GM18505 (cell line): ENCODE measurements around the gene TOB2.
"Not testable (repeated sequence)": the region's sequence is repeated elsewhere in the genome, so short reads cannot be mapped to it uniquely, and the experiment has no call there.

ENCODE experiments used
- ATAC-seq: cut with Tn5 transposase; IDR thresholded peaks from one replicate; pipeline ENCODE4 v1.9.1; 2021; ENCODE audit not compliant: unreplicated experiment
- POLR2A ChIP-seq: IDR thresholded peaks from 4 replicates; pipeline ENCODE4 v1.6.1; 2011; ENCODE audit warnings: borderline replicate concordance; ENCODE audit not compliant: insufficient read depth, insufficient read length; ENCODE audit errors: extremely low read depth

The TOB2 gene

GRCh38 chr22:41478473-41478872, 31.9 kb upstream of the TOB2 start:
- ATAC-seq, result no peak
- TF ChIP-seq POLR2A, result no peak

- ATAC-seq, result no peak
- TF ChIP-seq POLR2A, result no peak
These were observed 28.4 kb upstream of the TOB2 start for GRCh38 chr22:41474872-41475451.

GRCh38 chr22:41471568-41471967, 25.0 kb upstream of the TOB2 start:
- TF ChIP-seq POLR2A, result no peak
- no peak for ATAC-seq

GRCh38 chr22:41470886-41471285, 24.3 kb upstream of the TOB2 start:
- ATAC-seq, result no peak
- no peak for TF ChIP-seq POLR2A

- peak; percentile 8 for ATAC-seq
- no peak for TF ChIP-seq POLR2A
These were observed 22.7 kb upstream of the TOB2 start for GRCh38 chr22:41469218-41469851.

- peak; percentile 87 for ATAC-seq
- peak; percentile 68 for TF ChIP-seq POLR2A
These were observed 22.0 kb upstream of the TOB2 start, which contains the start of the genes ACO2 and PHF5A for GRCh38 chr22:41468381-41469217. Gene ACO2, plus strand, starts transcription at chr22:41469117. Its CDS starts 30 bp downstream, at chr22:41469147. Gene PHF5A, minus strand, starts transcription at chr22:41468692. Its CDS starts 39 bp downstream, at chr22:41468653.

GRCh38 chr22:41461901-41462300, 15.3 kb upstream of the TOB2 start:
- no peak for ATAC-seq
- no peak for TF ChIP-seq POLR2A

GRCh38 chr22:41460071-41460470, 13.5 kb upstream of the TOB2 start:
- ATAC-seq, result not testable (repeated sequence)

GRCh38 chr22:41459431-41459830, 12.8 kb upstream of the TOB2 start:
- no peak for TF ChIP-seq POLR2A

GRCh38 chr22:41458161-41458728, 11.6 kb upstream of the TOB2 start:
- ATAC-seq, result no peak
- TF ChIP-seq POLR2A, result no peak

More at GRCh38 chr22:41459431-41459830, 12.8 kb upstream of the TOB2 start:
- ATAC-seq, result no peak

GRCh38 chr22:41448189-41448808, 1.7 kb upstream of the TOB2 start:
- peak; percentile 43 for ATAC-seq
- TF ChIP-seq POLR2A, result no peak

GRCh38 chr22:41447435-41448188, 1.0 kb upstream of the TOB2 start:
- no peak for ATAC-seq
- TF ChIP-seq POLR2A, result peak; percentile 47

- TF ChIP-seq POLR2A, result no peak
- no peak for ATAC-seq
These were observed 522 bp downstream of the TOB2 start for GRCh38 chr22:41446057-41446501.
